Astrocyte of the hippocampus (primary cell): Measurements from ENCODE around the gene SAMD4B.

Experiments used
- DNase-seq: peaks from one replicate; pipeline ENCODE4 v3.0.0; 2011; ENCODE audit warnings: low read depth, low spot score

SAMD4B gene

DNA sequence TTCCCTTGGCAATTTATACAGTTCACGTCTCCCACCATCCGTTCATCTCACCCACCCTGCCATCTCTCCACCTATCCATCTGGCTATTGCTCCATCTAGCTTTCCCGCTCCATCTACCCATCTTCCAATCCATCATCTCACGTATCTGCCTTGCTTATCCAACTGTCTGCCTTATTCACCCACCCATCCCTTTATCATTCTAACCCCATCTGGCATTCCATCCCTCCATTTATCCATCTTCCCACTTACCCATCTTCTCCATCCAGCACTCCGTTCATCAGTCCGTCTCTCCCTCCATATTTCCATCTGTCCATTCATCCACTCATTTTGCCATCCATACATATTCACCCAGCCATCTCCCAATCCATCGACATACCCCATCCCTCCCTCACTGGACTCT is 83.5 kb downstream of the SAMD4B start:
- no peak for DNase-seq

DNA sequence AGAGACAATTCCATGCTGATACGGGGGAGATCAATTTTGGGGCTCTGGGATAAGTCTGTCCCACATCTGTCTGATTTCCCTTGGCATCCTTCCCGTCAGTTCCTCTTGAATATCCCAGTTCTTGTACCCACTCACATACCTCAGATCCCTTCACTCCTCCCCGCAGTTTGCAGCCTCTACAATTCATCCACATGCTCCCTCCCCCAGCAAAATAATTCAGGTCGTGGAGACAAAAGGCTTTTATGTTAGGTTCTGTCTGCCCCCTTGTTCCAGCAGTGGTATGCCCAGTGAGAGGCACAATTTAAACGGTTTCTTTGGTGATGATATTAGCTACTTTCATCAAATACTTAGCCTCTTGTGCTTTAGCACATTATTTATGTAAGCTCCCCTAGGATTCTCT is 83.9 kb downstream of the SAMD4B start:
- no peak for DNase-seq

DNA sequence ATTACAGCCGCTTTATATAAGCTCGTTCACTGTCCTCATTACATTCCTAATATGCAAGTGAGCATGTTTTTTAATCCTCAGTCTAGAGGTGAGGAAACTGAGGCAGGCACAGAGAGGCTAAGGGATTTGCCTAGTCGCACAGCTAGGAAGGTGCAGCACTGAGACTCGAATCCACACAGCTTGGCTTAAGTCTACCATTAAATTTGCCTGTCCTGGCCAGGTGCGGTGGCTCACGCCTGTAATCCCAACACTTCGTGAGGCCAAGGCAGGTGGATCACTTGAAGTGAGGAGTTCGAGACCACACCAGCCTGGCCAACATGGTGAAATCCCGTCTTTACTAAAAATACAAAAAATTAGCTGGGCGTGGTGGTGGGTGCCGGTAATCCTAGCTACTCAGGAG is 85.5 kb downstream of the SAMD4B start:
- DNase-seq = no peak

DNA sequence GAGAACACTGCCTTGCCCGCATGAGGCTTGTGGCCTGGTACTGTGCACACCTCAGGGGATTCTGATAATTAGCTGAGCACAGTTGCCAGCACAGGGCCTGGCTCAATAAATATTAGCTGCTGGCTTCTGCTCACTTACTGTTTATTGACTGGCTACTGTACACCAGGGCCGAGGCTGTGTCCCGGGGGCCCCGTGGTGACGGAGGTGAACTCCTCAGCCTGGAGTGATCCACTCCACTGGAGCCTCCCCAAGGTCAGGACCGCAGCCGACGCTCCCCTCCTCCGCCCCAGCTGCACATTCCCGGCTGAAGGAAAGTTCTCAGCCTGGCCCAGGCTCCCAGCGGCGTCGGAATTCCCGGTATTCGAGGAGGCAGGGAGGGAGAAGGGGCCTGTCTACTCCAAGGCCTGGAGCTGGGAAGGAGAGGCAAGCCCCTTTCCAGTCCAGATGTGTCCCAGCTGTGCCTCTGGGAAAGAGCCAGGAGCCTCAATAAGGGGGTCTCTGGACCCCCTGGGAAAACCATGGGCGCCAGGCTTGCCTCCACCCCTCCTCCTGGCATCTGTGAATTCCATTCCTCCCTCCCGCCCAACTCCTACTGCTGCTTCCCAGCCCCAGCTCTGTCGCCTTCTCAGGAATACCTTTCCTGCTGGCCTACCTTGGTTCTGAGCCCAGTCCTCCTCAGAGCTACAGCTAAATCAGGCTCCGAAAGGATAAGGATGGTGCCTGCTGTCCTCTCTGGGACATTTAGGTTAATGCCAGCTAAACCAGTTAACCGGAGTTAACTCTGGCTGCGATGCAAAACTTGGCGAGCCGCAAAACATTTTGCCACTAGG is 86.3 kb downstream of the SAMD4B start:
- peak; percentile 96 for DNase-seq

DNA sequence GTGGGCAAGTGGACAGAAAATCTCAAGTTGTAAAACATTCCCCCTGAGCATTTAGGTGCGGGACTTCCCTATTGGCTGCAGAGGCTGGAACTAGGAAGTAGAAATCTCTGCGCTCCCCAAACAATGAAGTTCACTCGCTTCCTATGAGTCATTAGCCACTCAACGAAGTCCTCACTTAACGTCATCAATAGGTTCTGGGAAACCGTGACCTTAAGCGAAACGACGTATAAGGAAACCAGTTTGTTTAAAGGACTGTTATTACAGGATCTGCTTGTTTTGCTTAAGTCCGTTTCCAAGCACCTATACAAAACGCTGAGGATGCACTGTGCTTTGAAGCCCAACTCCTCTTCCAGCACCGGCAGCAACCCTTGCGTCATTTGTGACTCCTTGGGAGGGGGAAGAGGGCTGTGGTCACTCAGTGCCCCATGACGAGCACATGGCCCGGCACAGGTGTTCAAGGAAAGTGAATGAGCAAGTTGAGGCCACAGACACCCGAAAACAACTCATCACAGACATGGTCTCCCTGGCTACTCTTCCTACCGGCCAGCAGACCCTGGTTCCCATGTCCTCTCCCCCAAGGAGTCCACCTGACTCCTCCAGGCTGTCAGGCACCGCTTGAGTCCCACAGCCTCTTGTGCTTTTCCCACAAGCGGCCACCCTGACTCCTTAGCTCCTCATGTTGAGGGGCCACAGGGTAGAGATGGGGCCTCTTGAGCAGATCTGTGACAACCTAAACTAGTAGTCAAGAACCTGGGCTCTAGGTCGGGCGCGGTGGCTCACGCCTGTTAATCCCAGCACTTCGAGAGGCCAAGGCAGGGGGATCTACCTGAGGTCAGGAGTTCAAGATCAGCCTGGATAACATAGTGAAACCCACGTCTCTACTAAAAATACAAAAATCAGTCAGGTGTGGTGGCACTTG is 88.7 kb downstream of the SAMD4B start:
- DNase-seq = peak; percentile 89

DNA sequence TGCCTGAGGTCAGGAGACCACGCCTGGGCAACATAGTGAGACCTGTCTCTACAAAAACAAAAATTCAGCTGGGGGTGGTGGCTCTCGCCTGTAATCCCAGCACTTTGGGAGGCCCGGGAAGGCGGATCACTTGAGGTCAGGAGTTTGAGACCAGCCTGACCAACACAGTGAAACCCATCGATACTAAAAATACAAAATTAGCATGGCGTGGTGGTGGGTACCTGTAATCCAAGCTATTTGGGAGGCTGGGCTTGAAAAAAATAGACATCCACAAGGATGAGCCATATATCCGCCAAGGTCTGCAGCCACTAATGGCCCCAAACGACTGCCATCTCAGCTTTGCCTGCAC is 90.4 kb downstream of the SAMD4B start:
- no peak for DNase-seq

DNA sequence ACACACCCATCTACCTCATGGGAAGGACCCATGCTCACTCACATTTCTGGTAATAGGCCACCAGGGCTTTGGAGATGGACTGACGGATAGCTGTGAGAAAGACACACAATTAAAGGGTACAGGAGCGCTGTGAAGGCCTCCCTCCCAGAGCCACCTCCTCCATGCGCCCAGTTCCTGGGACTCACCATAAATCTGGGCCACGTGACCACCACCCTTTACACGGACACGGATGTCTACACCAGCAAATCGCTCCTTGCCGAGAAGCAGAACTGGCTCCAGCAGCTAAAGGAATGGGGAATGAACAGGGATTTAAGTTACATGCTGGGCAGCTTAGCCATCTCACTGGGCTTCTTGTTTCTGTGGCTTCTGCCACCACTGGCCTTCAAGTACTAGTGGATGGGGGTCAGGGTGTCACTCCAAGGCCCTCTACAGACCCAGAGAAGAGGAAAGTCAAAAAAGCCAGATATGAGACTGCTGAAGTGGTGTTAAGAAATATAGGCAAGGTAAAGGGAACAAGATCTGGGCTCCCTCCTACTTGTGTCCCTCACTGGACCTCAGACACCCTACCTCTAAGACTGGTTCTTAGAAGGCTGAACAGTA is 91.4 kb downstream of the SAMD4B start:
- no peak for DNase-seq

DNA sequence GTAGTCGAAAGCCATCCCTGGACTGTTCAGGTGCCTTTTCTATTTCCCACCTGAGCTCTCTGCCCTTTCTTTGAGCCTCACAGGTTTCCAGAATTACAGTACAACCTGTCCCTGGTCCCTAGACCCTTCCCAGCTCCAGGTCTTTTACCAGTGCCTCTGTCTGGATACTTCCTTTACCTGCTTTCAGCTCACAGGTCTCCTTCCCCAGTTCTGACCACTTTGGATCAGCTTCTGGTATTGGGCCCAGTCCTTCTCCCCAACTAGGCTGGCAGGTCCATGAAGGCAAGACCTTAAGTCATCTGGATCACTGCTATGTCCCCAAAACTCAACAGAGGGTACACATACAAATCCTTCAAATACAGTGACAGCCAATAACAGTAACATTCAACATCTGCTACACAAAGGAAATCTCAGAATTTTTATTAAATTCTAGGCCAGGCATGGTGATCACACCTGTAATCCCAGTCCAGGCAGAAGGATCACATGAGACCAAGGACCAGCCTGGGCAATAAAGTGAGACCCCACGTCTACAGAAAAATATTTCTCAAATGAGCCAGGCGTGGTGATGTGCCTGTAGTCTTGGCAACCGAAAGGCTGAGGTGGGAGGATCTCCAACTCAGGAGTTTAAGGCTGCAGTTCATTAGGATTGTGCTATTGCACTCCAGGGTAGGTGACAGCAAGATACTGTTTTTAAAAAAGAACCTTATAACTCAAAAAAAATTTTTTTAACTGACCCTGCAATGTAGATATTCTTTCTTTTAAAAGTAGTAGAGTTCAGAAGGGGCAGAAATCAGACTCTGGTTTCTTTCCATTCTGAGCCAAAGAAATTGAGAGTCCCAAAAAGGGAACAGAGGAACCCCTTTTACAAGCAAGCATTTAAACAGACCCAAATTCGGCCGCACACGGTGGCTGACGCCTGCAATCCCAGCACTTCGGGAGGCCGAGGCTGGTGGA is 92.2 kb downstream of the SAMD4B start:
- DNase-seq = no peak
